Activated naive CD4-positive, alpha-beta T cell treated with anti-CD3 and anti-CD28 coated beads, Interleukin-2, amount 50 U/mL, for 16 hours (primary cell): ENCODE measurements around the gene CYP3A7.
"Not testable (repeated sequence)": the region's sequence is repeated elsewhere in the genome, so short reads cannot be mapped to it uniquely, and the experiment has no call there.

Experiments used
- DNase-seq: peaks from one replicate; pipeline ENCODE4 v3.0.0-alpha.2; 2020

Gene CYP3A7

DNA sequence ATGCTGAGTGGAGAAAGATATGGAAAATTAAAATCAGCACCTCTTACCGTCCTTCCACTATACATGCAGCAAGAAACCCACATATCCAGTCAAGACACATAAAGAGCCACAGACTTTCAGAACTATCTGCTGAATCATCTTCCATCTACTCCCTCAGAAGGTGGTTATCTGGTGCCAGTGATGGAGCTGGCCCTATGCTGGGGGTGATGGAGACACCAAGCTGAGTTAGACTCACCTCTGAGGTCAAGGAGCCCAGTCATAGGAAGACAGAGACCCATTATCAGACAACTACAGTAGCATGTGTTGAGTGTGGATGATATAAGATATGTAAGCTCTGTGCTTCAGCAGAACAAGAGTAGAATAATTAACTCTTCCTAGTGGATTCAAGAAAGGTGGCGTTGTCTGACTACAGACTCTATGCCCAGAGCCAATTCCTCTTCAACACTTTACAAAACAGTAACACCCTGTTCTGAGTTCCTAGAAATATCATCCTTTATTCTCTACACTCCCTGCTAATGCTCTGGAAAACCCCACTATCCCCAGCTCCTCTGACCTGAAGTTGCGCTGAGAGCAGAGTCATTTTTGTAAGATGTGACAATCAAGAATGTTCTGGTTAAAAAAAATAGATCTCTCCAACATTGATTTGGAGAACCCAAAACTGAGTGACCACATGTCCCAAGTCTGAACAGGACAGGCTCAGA lies 69.5 kb downstream of the CYP3A7 start:
- no peak for DNase-seq

- not testable (repeated sequence) for DNase-seq
These were observed 77.1 kb downstream of the CYP3A7 start for GRCh38 chr7:99657879-99658278.
